Sigmoid colon (tissue), 4 donors: ENCODE measurements around the gene EYA3.

Experiments
- CTCF ChIP-seq, 4 experiments: fragments of 450-650 bp in 3 of 4; fragments of 200-600 bp in 1 of 4; IDR thresholded peaks; one replicate each; pipeline ENCODE4 v1.5.1; 2016 to 2019; ENCODE audit warnings: antibody characterized with exemption in 4 of 4, mild to moderate bottlenecking in 3 of 4, moderate library complexity in 2 of 4
- EP300 ChIP-seq, 4 donors: sonication (generic); formaldehyde crosslinking; IDR thresholded peaks; one replicate each; pipeline ENCODE4 v1.6.1; 2017; ENCODE audit warnings: antibody characterized with exemption in 4 of 4
- POLR2A ChIP-seq, 2 donors: fragments of 450-650 bp; IDR thresholded peaks; one replicate each; pipeline ENCODE4 v1.6.1; 2016; ENCODE audit warnings: antibody characterized with exemption in 2 of 2, mild to moderate bottlenecking in 2 of 2, moderate library complexity in 2 of 2
- POLR2AphosphoS5 ChIP-seq, 4 donors: sonication (generic); formaldehyde crosslinking; IDR thresholded peaks; one replicate each; pipeline ENCODE4 v1.6.1; 2017; ENCODE audit warnings: antibody characterized with exemption in 4 of 4

DNA sequence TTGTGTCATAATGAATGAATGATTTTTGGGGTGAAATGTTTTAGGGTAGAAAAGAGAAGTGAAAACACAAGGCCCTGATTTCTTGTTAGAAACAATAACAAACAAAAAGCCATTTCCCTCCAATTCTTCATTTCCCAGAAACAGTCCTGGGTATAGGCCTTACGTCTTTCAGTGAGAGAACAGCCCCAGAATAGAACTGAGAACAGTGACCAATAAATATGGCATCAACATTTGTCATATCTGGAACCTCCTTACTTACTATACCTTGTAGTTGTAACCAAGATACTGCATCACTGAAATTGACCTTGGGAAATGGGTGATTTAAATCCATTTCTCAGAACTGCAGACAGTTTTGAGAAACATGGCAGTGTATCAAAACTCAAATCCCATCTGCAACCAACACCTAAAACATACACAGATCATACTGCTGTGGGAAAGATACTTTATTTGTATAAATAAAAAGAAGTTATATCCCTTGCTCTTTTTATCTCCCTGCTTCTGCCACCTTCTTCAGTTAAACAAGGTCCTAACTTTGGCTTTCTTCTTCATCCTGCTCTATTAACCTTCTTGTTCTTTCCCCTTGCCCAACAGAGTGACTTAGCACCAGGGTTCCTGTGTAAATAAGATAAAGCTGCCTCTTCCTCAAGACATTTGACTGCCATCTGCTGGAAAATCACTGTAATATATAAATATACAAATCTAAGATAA lies 109.1 kb downstream of the EYA3 start:
- TF ChIP-seq CTCF (IDR thresholded peaks at IDR 0.05) (peak in 3 of 4 experiments; percentile 33 to 54 (median 39)), POLR2A (IDR thresholded peaks at IDR 0.05) (no peak), EP300 (IDR thresholded peaks at IDR 0.05) (no peak), POLR2AphosphoS5 (IDR thresholded peaks at IDR 0.05) (no peak)
